ENCODE results near the gene ZBTB18.

ZBTB18 gene

GRCh38 chr1:244096066-244096610 is 45.1 kb downstream of the ZBTB18 start:
- H3K9me3 ChIP-seq (ENCODE audit: control insufficient read depth, insufficient read depth, low read length) = no peaks in the 10 kb centered on the region
- H3K36me3 ChIP-seq (ENCODE audit: insufficient read depth, low read length) = no peaks in the 10 kb centered on the region
- H3K4me1 ChIP-seq (ENCODE audit: insufficient read depth, low read length) = 0 out of 2 replicates have a peak, but pooled peaks cover 5% of the 10 kb centered on the region
- H3K9ac ChIP-seq (ENCODE audit: low read depth, low read length) = no peak overlapping the region

GRCh38 chr1:244096691-244097090 is 45.6 kb downstream of the ZBTB18 start:
- Histone ChIP-seq H3K9ac (ENCODE audit: low read depth, low read length) (no peak overlapping the region), H3K36me3 (ENCODE audit: insufficient read depth, low read length) (no peaks in the 10 kb centered on the region), H3K4me1 (ENCODE audit: insufficient read depth, low read length) (0 out of 2 replicates have a peak, but pooled peaks cover 5% of the 10 kb centered on the region), H3K9me3 (ENCODE audit: control insufficient read depth, insufficient read depth, low read length) (no peaks in the 10 kb centered on the region)

- Histone ChIP-seq H3K9ac (ENCODE audit: low read depth, low read length) (no peak overlapping the region), H3K36me3 (ENCODE audit: insufficient read depth, low read length) (no peaks in the 10 kb centered on the region), H3K4me1 (ENCODE audit: insufficient read depth, low read length) (0 out of 2 replicates have a peak, but pooled peaks cover 5% of the 10 kb centered on the region), H3K9me3 (ENCODE audit: control insufficient read depth, insufficient read depth, low read length) (no peaks in the 10 kb centered on the region)
These were observed 46.7 kb downstream of the ZBTB18 start for GRCh38 chr1:244097523-244098405.

- H3K4me1 ChIP-seq (ENCODE audit: insufficient read depth, low read length) = 0 out of 2 replicates have a peak, but pooled peaks cover 5% of the 10 kb centered on the region
- no peaks in the 10 kb centered on the region for H3K36me3 ChIP-seq (ENCODE audit: insufficient read depth, low read length)
- no peak overlapping the region for H3K9ac ChIP-seq (ENCODE audit: low read depth, low read length)
- no peaks in the 10 kb centered on the region for H3K9me3 ChIP-seq (ENCODE audit: control insufficient read depth, insufficient read depth, low read length)
These were observed 48.3 kb downstream of the ZBTB18 start for GRCh38 chr1:244099258-244099930.

GRCh38 chr1:244100276-244100675 is 49.2 kb downstream of the ZBTB18 start:
- Histone ChIP-seq H3K9ac (ENCODE audit: low read depth, low read length) (no peak overlapping the region), H3K4me1 (ENCODE audit: insufficient read depth, low read length) (0 out of 2 replicates have a peak, but pooled peaks cover 5% of the 10 kb centered on the region), H3K9me3 (ENCODE audit: control insufficient read depth, insufficient read depth, low read length) (no peaks in the 10 kb centered on the region), H3K36me3 (ENCODE audit: insufficient read depth, low read length) (no peaks in the 10 kb centered on the region)

GRCh38 chr1:244100704-244101453 is 49.8 kb downstream of the ZBTB18 start:
- Histone ChIP-seq H3K9me3 (ENCODE audit: control insufficient read depth, insufficient read depth, low read length) (no peaks in the 10 kb centered on the region), H3K4me1 (ENCODE audit: insufficient read depth, low read length) (0 out of 2 replicates have a peak, but pooled peaks cover 5% of the 10 kb centered on the region), H3K36me3 (ENCODE audit: insufficient read depth, low read length) (no peaks in the 10 kb centered on the region), H3K9ac (ENCODE audit: low read depth, low read length) (no peak overlapping the region)

- 0 out of 2 replicates have a peak, but pooled peaks cover 5% of the 10 kb centered on the region for H3K4me1 ChIP-seq (ENCODE audit: insufficient read depth, low read length)
These were observed 51.0 kb downstream of the ZBTB18 start for GRCh38 chr1:244102046-244102445.

GRCh38 chr1:244102468-244102867 is 51.4 kb downstream of the ZBTB18 start:
- Histone ChIP-seq H3K4me1 (ENCODE audit: insufficient read depth, low read length) (0 out of 2 replicates have a peak, but pooled peaks cover 5% of the 10 kb centered on the region), H3K9me3 (ENCODE audit: control insufficient read depth, insufficient read depth, low read length) (no peaks in the 10 kb centered on the region), H3K9ac (ENCODE audit: low read depth, low read length) (no peak overlapping the region)

More at GRCh38 chr1:244102046-244102445, 51.0 kb downstream of the ZBTB18 start:
- Histone ChIP-seq H3K9ac (ENCODE audit: low read depth, low read length) (no peak overlapping the region), H3K9me3 (ENCODE audit: control insufficient read depth, insufficient read depth, low read length) (no peaks in the 10 kb centered on the region), H3K36me3 (ENCODE audit: insufficient read depth, low read length) (no peaks in the 10 kb centered on the region)

GRCh38 chr1:244104309-244105060 is 53.4 kb downstream of the ZBTB18 start:
- Histone ChIP-seq H3K4me1 (ENCODE audit: insufficient read depth, low read length) (0 out of 2 replicates have a peak, but pooled peaks cover 5% of the 10 kb centered on the region), H3K9ac (ENCODE audit: low read depth, low read length) (no peak overlapping the region), H3K9me3 (ENCODE audit: control insufficient read depth, insufficient read depth, low read length) (no peaks in the 10 kb centered on the region)

More at GRCh38 chr1:244102468-244102867, 51.4 kb downstream of the ZBTB18 start:
- no peaks in the 10 kb centered on the region for H3K36me3 ChIP-seq (ENCODE audit: insufficient read depth, low read length)

GRCh38 chr1:244106176-244106575 is 55.1 kb downstream of the ZBTB18 start:
- no peak overlapping the region for H3K9ac ChIP-seq (ENCODE audit: low read depth, low read length)
- no peaks in the 10 kb centered on the region for H3K9me3 ChIP-seq (ENCODE audit: control insufficient read depth, insufficient read depth, low read length)
- 0 out of 2 replicates have a peak, but pooled peaks cover 3% of the 10 kb centered on the region for H3K4me1 ChIP-seq (ENCODE audit: insufficient read depth, low read length)
- H3K36me3 ChIP-seq (ENCODE audit: insufficient read depth, low read length) = no peaks in the 10 kb centered on the region

More at GRCh38 chr1:244104309-244105060, 53.4 kb downstream of the ZBTB18 start:
- no peaks in the 10 kb centered on the region for H3K36me3 ChIP-seq (ENCODE audit: insufficient read depth, low read length)

All from ES-I3 (cell line).